GM12891 (cell line): ENCODE data around the gene RHOBTB1.

Experiments used
- POLR2A ChIP-seq: IDR thresholded peaks from 2 replicates; pipeline ENCODE4 v1.6.1; 2011; ENCODE audit warnings: low read depth, low read length, control low read depth
- TAF1 ChIP-seq: IDR thresholded peaks from 2 replicates; pipeline ENCODE4 v1.6.1; 2011; ENCODE audit warnings: low read depth, low read length, control low read depth

- TF ChIP-seq POLR2A = no peak
- TF ChIP-seq TAF1 = no peak
These were observed 36.0 kb downstream of the RHOBTB1 start for GRCh38 chr10:60908031-60908430.
